Measurements from ENCODE around the gene BPI.

DNA sequence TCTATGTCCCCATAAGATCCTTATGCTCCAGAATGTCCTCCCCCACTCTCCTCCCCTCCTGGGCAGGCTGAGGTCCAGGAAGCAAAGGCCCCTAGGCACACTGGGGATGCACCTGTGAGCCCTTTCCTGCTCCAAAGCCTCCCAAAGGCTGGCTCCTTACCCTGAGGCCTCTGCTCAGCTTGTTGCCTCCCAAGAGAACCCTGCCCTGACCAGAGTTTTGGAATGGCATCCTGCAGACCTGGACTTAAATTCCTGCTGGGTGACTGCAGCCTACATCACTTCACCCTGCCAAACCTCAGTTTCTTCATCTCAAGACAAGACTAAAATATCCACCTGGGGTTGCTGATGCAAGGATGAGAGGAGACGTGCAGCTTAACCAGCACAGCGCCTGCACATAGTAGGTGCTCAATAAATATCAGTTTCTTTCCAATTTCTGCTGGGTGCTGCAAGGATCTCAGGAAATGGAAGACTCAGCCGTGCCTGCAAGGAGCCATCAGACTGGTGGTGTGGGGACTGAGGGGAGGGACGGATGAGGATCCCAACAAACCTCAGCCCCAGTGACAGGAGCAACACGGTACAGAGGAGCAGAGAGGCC lies 40.2 kb downstream of the BPI start:
- TF ChIP-seq, protein P1, sequence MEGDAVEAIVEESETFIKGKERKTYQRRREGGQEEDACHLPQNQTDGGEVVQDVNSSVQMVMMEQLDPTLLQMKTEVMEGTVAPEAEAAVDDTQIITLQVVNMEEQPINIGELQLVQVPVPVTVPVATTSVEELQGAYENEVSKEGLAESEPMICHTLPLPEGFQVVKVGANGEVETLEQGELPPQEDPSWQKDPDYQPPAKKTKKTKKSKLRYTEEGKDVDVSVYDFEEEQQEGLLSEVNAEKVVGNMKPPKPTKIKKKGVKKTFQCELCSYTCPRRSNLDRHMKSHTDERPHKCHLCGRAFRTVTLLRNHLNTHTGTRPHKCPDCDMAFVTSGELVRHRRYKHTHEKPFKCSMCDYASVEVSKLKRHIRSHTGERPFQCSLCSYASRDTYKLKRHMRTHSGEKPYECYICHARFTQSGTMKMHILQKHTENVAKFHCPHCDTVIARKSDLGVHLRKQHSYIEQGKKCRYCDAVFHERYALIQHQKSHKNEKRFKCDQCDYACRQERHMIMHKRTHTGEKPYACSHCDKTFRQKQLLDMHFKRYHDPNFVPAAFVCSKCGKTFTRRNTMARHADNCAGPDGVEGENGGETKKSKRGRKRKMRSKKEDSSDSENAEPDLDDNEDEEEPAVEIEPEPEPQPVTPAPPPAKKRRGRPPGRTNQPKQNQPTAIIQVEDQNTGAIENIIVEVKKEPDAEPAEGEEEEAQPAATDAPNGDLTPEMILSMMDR (IDR thresholded peaks at IDR 0.05), result no peak
- TF ChIP-seq POLR2A (IDR thresholded peaks at IDR 0.05), result no peak
